ENCODE measurements around the gene PTGIR.
A peak's percentile ranks its signal among the peaks of the same experiment; 100 is the strongest.

Gene PTGIR

DNA sequence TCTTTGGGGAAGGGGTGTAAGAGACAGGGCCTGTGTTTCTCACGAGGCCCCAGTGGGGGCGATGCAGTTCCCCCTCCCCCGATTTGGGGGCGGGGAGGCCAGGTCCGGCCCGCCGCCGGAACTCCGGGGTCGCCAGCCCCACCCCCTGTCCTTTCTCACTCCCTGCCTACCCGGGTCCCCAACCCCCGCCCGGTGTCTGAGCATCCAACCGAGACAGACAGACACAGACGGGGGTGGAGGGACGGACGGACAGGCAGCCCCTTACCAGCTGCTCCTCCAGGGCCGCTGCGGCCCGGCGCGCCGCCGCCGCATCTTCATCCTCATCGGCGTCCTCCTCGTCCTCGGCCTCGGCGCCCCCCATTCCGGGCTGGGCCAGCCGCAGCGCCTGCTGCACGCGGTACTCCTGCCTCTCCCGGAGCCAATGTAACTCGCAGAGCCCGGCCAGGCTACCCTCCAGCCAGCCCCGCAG lies 35.7 kb upstream of the PTGIR start:
- peak overlapping the region; percentile 61 for H3K4me3 ChIP-seq (ENCODE audit: low read depth, low read length)
- TF ChIP-seq, protein P1, sequence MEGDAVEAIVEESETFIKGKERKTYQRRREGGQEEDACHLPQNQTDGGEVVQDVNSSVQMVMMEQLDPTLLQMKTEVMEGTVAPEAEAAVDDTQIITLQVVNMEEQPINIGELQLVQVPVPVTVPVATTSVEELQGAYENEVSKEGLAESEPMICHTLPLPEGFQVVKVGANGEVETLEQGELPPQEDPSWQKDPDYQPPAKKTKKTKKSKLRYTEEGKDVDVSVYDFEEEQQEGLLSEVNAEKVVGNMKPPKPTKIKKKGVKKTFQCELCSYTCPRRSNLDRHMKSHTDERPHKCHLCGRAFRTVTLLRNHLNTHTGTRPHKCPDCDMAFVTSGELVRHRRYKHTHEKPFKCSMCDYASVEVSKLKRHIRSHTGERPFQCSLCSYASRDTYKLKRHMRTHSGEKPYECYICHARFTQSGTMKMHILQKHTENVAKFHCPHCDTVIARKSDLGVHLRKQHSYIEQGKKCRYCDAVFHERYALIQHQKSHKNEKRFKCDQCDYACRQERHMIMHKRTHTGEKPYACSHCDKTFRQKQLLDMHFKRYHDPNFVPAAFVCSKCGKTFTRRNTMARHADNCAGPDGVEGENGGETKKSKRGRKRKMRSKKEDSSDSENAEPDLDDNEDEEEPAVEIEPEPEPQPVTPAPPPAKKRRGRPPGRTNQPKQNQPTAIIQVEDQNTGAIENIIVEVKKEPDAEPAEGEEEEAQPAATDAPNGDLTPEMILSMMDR (conservative IDR thresholded peaks at IDR 0.05; ENCODE audit: low read depth, low read length) = no peak
- DNase-seq (ENCODE audit: low read depth) = no peak

DNA sequence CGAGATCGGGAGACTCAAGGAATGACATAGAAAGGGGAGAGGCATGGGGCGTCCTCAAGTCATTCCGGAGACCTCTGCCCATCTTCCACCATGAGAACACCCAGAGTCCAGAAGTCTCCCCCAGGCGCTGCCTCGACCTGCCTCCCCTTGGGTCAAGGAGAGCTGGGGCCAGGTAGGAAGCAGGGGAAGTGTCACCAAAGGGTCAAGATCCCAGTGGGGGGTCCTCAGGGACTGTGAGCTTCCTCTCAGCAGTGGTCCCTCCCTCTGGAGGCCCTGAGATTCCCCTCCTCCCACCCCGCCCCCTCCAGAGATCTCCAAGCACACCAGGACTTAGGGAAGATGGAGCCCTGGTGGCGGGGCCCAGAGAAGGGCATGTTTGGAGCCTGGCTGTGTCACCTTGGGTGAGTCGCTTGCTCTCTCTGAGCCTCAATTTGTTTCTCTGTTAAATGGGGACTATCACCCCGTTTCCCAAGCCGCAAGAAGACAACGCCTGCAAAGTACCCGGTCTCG lies 35.2 kb upstream of the PTGIR start:
- TF ChIP-seq, protein P1 (conservative IDR thresholded peaks at IDR 0.05; ENCODE audit: low read depth, low read length) = no peak
- peak overlapping the region; percentile 61 for H3K4me3 ChIP-seq (ENCODE audit: low read depth, low read length)
- DNase-seq (ENCODE audit: low read depth) = no peak

DNA sequence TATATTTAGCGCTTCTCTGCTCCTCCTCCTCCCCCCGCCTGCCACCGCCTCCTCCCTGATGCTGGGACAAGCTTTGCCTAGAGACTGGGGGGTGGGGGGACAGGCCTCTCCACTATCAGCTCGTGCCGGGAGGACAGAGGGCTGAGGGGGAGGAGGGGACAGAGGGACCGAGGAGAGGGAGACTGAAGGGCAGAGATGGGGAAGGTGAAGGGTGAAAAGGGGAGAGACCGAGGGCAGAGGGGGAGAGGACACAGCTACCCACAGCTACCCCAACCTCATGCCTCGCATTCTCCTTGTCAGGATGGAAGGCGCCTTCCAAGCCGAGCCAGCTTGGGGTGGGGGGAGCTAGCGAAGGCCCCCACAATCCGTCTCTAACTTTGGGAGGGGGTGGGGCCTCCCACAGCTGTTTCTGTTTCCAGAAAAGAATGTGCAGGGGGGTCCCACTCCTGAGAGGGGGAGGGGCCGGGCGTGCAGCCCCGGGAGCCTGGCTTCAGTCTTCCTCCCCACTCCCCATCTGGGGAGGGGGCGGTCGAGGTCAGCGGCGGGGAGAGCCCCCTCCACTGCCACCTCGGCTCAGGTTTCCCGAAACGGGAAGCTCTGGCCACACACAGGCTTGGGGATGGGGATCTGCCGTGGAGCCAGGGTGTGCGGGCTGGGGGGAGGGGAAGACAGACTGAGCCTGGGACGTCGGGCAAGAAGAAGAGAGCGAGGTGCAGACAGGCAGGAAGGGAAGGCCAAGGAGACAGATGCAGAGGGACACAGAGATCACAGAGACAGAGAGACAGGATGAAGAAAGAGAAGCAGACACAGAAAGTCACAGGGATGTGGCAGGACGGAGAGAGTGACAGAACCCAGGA lies 34.5 kb upstream of the PTGIR start:
- H3K4me3 ChIP-seq (ENCODE audit: low read depth, low read length) = peak overlapping the region; percentile 61
- TF ChIP-seq, protein P1 (conservative IDR thresholded peaks at IDR 0.05; ENCODE audit: low read depth, low read length) = no peak
- DNase-seq (ENCODE audit: low read depth) = no peak

DNA sequence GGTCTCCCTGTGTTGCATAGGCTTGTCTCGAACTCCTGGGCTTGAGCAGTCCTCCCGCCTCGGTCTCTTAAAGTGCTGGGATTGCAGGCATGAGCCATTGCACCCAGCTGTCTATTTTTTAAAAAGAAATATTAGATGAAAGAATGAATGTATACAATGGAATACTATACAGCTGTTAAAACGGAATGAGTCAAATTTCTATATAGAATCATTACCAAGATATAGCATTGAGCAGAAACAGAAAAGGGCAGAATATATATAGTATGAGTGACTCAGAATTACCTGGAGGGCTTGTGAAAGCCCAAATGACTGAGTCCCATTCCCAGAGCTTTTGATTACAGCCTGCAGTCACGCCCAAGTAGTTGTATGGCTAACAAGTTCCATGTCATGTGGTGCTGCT lies 31.7 kb upstream of the PTGIR start:
- no peak overlapping the region for H3K4me3 ChIP-seq (ENCODE audit: low read depth, low read length)
- DNase-seq (ENCODE audit: low read depth) = no peak
- TF ChIP-seq, protein P1 (conservative IDR thresholded peaks at IDR 0.05; ENCODE audit: low read depth, low read length) = no peak

DNA sequence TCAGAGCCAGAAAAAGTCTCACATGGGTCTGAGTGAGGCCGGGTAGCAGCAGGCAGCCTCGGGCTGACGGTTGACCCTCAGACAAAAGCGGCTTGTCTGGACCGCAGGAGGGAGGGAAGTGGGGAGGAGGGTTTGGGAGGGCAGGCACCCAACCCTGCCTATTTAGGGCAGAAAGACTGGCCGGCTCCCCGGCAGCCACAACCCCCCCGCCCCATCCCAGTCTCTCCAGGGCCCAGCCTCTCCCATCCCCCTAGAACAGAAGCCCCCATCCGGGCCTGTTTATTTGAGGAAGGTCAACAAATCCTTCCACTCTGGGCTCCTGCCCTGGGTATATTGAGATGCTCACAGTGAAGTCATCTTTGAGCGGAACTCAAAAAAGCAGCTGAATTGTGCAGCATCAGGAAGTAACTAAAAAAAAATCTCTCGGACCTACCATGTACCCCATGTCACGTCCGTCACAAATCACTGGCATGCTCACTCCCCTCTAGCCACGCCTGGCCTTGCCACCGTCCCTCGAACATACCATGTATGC lies 29.8 kb upstream of the PTGIR start:
- H3K4me3 ChIP-seq (ENCODE audit: low read depth, low read length) = no peak overlapping the region
- TF ChIP-seq, protein P1 (conservative IDR thresholded peaks at IDR 0.05; ENCODE audit: low read depth, low read length) = no peak
- no peak for DNase-seq (ENCODE audit: low read depth)

DNA sequence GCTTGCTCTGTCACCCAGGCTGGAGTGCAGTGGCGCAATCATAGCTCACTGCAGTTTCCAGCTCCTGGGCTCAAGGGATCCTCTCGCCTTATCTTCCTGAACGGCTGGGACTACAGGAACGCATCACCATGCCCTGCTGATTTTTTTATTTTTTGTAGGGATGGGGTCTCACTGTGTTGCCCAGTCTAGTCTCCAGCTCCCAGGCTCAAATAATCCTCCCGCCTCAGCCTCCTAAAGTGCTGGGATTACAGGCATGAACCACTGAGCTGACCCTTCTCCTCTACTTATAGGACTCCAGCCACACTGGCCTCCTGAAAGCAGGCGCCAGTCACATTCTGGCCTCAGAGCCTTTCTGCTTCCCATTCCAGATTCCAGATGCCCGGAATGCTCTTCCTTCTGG lies 25.6 kb upstream of the PTGIR start:
- TF ChIP-seq, protein P1 (conservative IDR thresholded peaks at IDR 0.05; ENCODE audit: low read depth, low read length) = no peak
- no peak for DNase-seq (ENCODE audit: low read depth)
- H3K4me3 ChIP-seq (ENCODE audit: low read depth, low read length) = no peak overlapping the region

All from choroid plexus epithelial cell (primary cell).